ENCODE measurements around the gene SPARCL1. TPM values are rescaled to one million over a fixed set of nuclear protein-coding genes. Genes with fewer than 3 reads are reported as not detected.
"Not testable (repeated sequence)": the region's sequence is repeated elsewhere in the genome, so short reads cannot be mapped to it uniquely, and the experiment has no call there.

SPARCL1 gene
- total RNA-seq, 1 experiment from 2014 or later = 0.85 TPM

DNA sequence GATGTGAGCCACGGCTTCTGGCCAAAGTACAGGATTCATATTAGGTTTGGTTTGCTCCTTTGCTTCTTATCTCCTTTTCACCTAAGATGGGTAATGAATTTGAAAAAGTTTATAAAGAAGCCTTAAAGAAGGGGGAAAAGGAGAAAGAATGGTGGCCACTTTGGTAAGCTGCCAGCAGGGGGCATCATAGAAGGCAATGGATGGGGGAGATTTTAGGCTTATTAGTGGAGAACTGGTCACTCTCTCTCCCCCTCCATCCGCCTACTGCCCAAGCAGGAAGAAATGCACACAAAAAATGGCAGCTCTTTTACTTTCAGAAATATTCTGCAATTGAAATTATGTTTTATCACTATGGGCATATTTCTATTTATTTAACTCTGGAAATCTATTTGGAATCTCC is 32.0 kb downstream of the SPARCL1 start:
- Mint-ChIP-seq H3K4me1 (0 out of 2 replicates have a peak, but pooled peaks cover 3% of the 10 kb centered on the region), H3K9me3 (peaks cover 14% of the 10 kb centered on the region), H3K4me3 (no peak overlapping the region), H3K27me3 (ENCODE audit: low read depth) (no peaks in the 10 kb centered on the region), H3K36me3 (no peaks in the 10 kb centered on the region; the same call in none of the 2 replicates), H3K27ac (no peak overlapping the region)
- ChIA-PET POLR2A (no interaction called here), CTCF (interaction anchor here (1.0 to 1.3 kb wide), 5 partner anchors 15 to 352 kb away, joined by 3 to 7 read pairs (median 4); no protein-coding TSS in a partner anchor)
- TF ChIP-seq, protein P1, sequence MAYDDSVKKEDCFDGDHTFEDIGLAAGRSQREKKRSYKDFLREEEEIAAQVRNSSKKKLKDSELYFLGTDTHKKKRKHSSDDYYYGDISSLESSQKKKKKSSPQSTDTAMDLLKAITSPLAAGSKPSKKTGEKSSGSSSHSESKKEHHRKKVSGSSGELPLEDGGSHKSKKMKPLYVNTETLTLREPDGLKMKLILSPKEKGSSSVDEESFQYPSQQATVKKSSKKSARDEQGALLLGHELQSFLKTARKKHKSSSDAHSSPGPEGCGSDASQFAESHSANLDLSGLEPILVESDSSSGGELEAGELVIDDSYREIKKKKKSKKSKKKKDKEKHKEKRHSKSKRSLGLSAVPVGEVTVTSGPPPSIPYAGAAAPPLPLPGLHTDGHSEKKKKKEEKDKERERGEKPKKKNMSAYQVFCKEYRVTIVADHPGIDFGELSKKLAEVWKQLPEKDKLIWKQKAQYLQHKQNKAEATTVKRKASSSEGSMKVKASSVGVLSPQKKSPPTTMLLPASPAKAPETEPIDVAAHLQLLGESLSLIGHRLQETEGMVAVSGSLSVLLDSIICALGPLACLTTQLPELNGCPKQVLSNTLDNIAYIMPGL (CRISPR knock-in tag; IDR thresholded peaks at IDR 0.05) = no peak
- TF ChIP-seq, protein P2, sequence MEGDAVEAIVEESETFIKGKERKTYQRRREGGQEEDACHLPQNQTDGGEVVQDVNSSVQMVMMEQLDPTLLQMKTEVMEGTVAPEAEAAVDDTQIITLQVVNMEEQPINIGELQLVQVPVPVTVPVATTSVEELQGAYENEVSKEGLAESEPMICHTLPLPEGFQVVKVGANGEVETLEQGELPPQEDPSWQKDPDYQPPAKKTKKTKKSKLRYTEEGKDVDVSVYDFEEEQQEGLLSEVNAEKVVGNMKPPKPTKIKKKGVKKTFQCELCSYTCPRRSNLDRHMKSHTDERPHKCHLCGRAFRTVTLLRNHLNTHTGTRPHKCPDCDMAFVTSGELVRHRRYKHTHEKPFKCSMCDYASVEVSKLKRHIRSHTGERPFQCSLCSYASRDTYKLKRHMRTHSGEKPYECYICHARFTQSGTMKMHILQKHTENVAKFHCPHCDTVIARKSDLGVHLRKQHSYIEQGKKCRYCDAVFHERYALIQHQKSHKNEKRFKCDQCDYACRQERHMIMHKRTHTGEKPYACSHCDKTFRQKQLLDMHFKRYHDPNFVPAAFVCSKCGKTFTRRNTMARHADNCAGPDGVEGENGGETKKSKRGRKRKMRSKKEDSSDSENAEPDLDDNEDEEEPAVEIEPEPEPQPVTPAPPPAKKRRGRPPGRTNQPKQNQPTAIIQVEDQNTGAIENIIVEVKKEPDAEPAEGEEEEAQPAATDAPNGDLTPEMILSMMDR (IDR thresholded peaks at IDR 0.05) = 0 out of 2 replicates have a peak, but pooled peaks have one; percentile 65
- TF ChIP-seq ZNF317 (CRISPR knock-in tag; IDR thresholded peaks at IDR 0.05; ENCODE audit: borderline replicate concordance, low read depth) = no peak
- TF ChIP-seq NFE2L1 (CRISPR knock-in tag; IDR thresholded peaks at IDR 0.05) = no peak
- peak; percentile 58 for DNase-seq (ENCODE audit: low spot score)
- peak; percentile 51; the same call in 1 of the 2 replicates for ATAC-seq

DNA sequence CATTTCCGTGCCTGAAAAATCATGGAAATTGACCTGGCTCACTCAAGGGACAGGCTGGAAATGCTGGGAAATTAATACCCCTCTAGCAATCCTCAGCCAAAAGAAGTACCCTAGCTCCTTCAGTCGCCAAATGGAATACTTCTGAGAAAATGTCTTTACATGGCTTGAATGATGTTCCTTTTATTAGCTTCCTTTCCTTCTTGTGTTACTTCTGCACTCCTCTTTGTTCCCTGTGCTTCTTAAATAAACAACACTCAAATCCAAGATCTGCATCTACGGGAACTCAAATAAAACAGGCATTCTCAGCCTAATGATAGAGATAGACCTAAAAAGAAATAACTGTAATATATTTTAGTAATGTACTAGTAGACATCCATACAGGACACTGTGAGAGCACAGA is 36.1 kb downstream of the SPARCL1 start:
- no peak overlapping the region for H3K4me3 Mint-ChIP-seq
- H3K27ac Mint-ChIP-seq = no peak overlapping the region
- H3K4me1 Mint-ChIP-seq = peaks cover 21% of the 10 kb centered on the region
- TF ChIP-seq, protein P3, sequence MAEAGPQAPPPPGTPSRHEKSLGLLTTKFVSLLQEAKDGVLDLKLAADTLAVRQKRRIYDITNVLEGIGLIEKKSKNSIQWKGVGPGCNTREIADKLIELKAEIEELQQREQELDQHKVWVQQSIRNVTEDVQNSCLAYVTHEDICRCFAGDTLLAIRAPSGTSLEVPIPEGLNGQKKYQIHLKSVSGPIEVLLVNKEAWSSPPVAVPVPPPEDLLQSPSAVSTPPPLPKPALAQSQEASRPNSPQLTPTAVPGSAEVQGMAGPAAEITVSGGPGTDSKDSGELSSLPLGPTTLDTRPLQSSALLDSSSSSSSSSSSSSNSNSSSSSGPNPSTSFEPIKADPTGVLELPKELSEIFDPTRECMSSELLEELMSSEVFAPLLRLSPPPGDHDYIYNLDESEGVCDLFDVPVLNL (CRISPR knock-in tag; IDR thresholded peaks at IDR 0.05; ENCODE audit: borderline replicate concordance, low read depth) = no peak
- TF ChIP-seq, protein P4, sequence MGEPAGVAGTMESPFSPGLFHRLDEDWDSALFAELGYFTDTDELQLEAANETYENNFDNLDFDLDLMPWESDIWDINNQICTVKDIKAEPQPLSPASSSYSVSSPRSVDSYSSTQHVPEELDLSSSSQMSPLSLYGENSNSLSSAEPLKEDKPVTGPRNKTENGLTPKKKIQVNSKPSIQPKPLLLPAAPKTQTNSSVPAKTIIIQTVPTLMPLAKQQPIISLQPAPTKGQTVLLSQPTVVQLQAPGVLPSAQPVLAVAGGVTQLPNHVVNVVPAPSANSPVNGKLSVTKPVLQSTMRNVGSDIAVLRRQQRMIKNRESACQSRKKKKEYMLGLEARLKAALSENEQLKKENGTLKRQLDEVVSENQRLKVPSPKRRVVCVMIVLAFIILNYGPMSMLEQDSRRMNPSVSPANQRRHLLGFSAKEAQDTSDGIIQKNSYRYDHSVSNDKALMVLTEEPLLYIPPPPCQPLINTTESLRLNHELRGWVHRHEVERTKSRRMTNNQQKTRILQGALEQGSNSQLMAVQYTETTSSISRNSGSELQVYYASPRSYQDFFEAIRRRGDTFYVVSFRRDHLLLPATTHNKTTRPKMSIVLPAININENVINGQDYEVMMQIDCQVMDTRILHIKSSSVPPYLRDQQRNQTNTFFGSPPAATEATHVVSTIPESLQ (CRISPR knock-in tag; IDR thresholded peaks at IDR 0.05) = no peak
- CTCF ChIA-PET = no interaction called here
- no peaks in the 10 kb centered on the region for H3K27me3 Mint-ChIP-seq (ENCODE audit: low read depth)
- H3K36me3 Mint-ChIP-seq = peaks cover 18% of the 10 kb centered on the region
- POLR2A ChIA-PET = no interaction called here
- peaks cover 27% of the 10 kb centered on the region for H3K9me3 Mint-ChIP-seq
- ATAC-seq (no peak), DNase-seq (ENCODE audit: low spot score) (no peak)

DNA sequence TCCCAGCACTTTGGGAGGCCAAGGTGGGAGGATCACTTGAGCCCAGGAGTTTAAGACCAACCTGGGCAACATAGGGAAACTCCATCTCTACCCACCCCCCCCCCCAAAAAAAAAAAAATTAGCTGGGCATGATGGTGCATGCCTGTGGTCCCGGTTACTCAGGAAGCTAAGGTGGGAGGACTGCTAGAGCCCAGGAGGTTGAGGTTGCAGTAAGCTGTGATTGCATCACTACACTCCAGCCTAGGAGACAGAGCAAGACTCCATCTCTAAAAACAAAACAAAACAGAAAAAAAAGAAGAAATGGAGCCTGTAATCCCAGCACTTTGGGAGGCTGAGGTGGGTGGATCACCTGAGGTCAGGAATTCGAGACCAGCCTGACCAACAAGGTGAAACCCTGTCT is 37.3 kb downstream of the SPARCL1 start:
- H3K27ac Mint-ChIP-seq; H3K4me3 Mint-ChIP-seq; POLR2A ChIA-PET; ATAC-seq; H3K27me3 Mint-ChIP-seq (ENCODE audit: low read depth); DNase-seq (ENCODE audit: low spot score): not testable (repeated sequence)
- peaks cover 40% of the 10 kb centered on the region for H3K9me3 Mint-ChIP-seq
- CTCF ChIA-PET = interaction anchor here (0.5 kb wide), 1 partner anchor 541 kb away, joined by 3 read pairs; no protein-coding TSS in a partner anchor
- H3K36me3 Mint-ChIP-seq = peaks cover 28% of the 10 kb centered on the region
- peaks cover 21% of the 10 kb centered on the region for H3K4me1 Mint-ChIP-seq

DNA sequence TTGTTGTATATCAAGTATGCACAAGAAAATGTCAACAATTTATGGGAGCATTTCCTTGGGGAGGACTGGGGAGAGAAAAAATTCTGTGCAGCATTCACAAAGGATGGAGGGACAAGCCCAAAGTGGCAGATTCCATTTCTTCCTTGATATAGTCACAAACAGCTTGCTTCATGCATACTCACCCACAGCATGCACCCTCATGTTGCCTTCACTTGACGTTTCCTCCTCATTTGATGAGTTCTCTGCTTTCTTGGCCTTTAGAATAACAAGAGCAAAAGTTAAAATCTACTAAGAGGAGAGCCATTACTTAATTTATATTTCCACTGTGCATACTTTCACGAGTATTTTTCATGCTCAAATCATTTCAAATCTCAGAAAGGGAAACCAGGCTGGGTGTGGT is 37.7 kb downstream of the SPARCL1 start:
- H3K9me3 Mint-ChIP-seq = peaks cover 42% of the 10 kb centered on the region
- peaks cover 21% of the 10 kb centered on the region for H3K4me1 Mint-ChIP-seq
- ChIA-PET POLR2A (no interaction called here), CTCF (no interaction called here)
- H3K36me3 Mint-ChIP-seq = peaks cover 28% of the 10 kb centered on the region
- ATAC-seq (no peak), DNase-seq (ENCODE audit: low spot score) (no peak)
- no peaks in the 10 kb centered on the region for H3K27me3 Mint-ChIP-seq (ENCODE audit: low read depth)
- TF ChIP-seq, protein P5, sequence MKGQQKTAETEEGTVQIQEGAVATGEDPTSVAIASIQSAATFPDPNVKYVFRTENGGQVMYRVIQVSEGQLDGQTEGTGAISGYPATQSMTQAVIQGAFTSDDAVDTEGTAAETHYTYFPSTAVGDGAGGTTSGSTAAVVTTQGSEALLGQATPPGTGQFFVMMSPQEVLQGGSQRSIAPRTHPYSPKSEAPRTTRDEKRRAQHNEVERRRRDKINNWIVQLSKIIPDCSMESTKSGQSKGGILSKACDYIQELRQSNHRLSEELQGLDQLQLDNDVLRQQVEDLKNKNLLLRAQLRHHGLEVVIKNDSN (CRISPR knock-in tag; IDR thresholded peaks at IDR 0.05) = no peak
- TF ChIP-seq, protein P6, sequence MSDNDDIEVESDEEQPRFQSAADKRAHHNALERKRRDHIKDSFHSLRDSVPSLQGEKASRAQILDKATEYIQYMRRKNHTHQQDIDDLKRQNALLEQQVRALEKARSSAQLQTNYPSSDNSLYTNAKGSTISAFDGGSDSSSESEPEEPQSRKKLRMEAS (CRISPR knock-in tag; IDR thresholded peaks at IDR 0.05) = peak; percentile 31; the same call in 1 of the 2 replicates
- TF ChIP-seq FOXK1 (CRISPR knock-in tag; IDR thresholded peaks at IDR 0.05) = no peak
- H3K4me3 Mint-ChIP-seq = no peak overlapping the region
- no peak overlapping the region for H3K27ac Mint-ChIP-seq
